Fibroblast of mammary gland (primary cell): Measurements from ENCODE around the gene UQCRQ.
A peak's percentile ranks its signal among the peaks of the same experiment; 100 is the strongest.

ENCODE experiments used
- DNase-seq: peaks from one replicate; pipeline ENCODE4 v3.0.0-alpha.2; 2010; ENCODE audit warnings: low read depth
- H3K4me3 ChIP-seq: 2 replicates; pipeline ENCODE4 v1.5.1; 2011; ENCODE audit warnings: low read depth, mild to moderate bottlenecking, low read length, moderate library complexity; ENCODE audit not compliant: control insufficient read depth
- CTCF ChIP-seq: conservative IDR thresholded peaks from 2 replicates; pipeline ENCODE4 v1.5.1; 2011; ENCODE audit warnings: low read depth, low read length, inconsistent platforms; ENCODE audit not compliant: control insufficient read depth, insufficient read depth

UQCRQ gene

GRCh38 chr5:132840896-132841295 lies 25.5 kb upstream of the UQCRQ start:
- no peak overlapping the region for H3K4me3 ChIP-seq
- no peak for TF ChIP-seq CTCF
- DNase-seq, result no peak

GRCh38 chr5:132841305-132841704 lies 25.1 kb upstream of the UQCRQ start:
- no peak overlapping the region for H3K4me3 ChIP-seq
- no peak for TF ChIP-seq CTCF
- DNase-seq, result peak; percentile 56

- no peak for DNase-seq
- no peak overlapping the region for H3K4me3 ChIP-seq
- TF ChIP-seq CTCF, result no peak
Observed at GRCh38 chr5:132848270-132848669, 18.2 kb upstream of the UQCRQ start.

GRCh38 chr5:132849347-132849746 lies 17.1 kb upstream of the UQCRQ start:
- no peak for DNase-seq
- no peak overlapping the region for H3K4me3 ChIP-seq
- TF ChIP-seq CTCF, result no peak

GRCh38 chr5:132850066-132850465 lies 16.4 kb upstream of the UQCRQ start:
- DNase-seq, result peak; percentile 30
- TF ChIP-seq CTCF, result no peak
- H3K4me3 ChIP-seq, result no peak overlapping the region

- H3K4me3 ChIP-seq, result no peak overlapping the region
- no peak for TF ChIP-seq CTCF
- DNase-seq, result no peak
Observed at GRCh38 chr5:132853323-132853722, 13.1 kb upstream of the UQCRQ start.

- TF ChIP-seq CTCF, result no peak
- H3K4me3 ChIP-seq, result no peak overlapping the region
- no peak for DNase-seq
Observed at GRCh38 chr5:132853790-132854189, 12.7 kb upstream of the UQCRQ start.
